Peyer's patch (tissue), 4 donors: ENCODE measurements around the gene MXD1. TPM values are rescaled to one million over a fixed set of nuclear protein-coding genes. Genes with fewer than 3 reads are reported as not detected.
"Not testable (repeated sequence)": the region's sequence is repeated elsewhere in the genome, so short reads cannot be mapped to it uniquely, and the experiment has no call there.

Source experiments
- DNase-seq, 3 donors: peaks; one replicate each; pipeline ENCODE4 v3.0.0-alpha.2; 2017 to 2019
- H3K27ac ChIP-seq, 4 donors: fragments of 200-600 bp; sonication (generic); one replicate each; pipeline ENCODE4 v1.5.1; 2016 to 2019
- H3K27me3 ChIP-seq, 2 donors: fragments of 200-600 bp; sonication (generic); one replicate each; pipeline ENCODE4 v1.5.1; 2019
- H3K36me3 ChIP-seq, 3 donors: fragments of 200-600 bp; sonication (generic); one replicate each; pipeline ENCODE4 v1.5.1; 2016 to 2019
- H3K4me1 ChIP-seq, 4 donors: fragments of 200-600 bp; sonication (generic); one replicate each; pipeline ENCODE4 v1.5.1; 2016 to 2019
- H3K4me3 ChIP-seq, 4 donors: fragments of 200-600 bp; sonication (generic); 1 replicate in 3 of 4; 2 replicates in 1 of 4; pipeline ENCODE4 v1.5.1; 2016 to 2019; ENCODE audit warnings: mild to moderate bottlenecking in 1 of 4
- H3K9me3 ChIP-seq, 4 donors: fragments of 200-600 bp; sonication (generic); one replicate each; pipeline ENCODE4 v1.5.1; 2016 to 2019; ENCODE audit warnings: mild to moderate bottlenecking in 1 of 4
- POLR2A ChIP-seq, 2 donors: fragments of 450-650 bp; IDR thresholded peaks; one replicate each; pipeline ENCODE4 v1.5.1; 2017; ENCODE audit warnings: antibody characterized with exemption in 2 of 2, mild to moderate bottlenecking in 2 of 2, moderate library complexity in 2 of 2
- total RNA-seq, 4 donors: library from RNA; depleted of rRNA; stranded (reverse); fragments of >200 nt; gene quantifications; one replicate each; pipeline ENCODE4 v1.1.0, GENCODE V29; 2016
- TF ChIP-seq, protein P1 (sequence below), 6 experiments: fragments of 450-650 bp in 4 of 6; fragments of 200-600 bp in 2 of 6; sonication (generic) in 1 of 6; IDR thresholded peaks; one replicate each; pipeline ENCODE4 v1.5.1; 2017 to 2019; ENCODE audit warnings: antibody characterized with exemption in 6 of 6, mild to moderate bottlenecking in 3 of 6, moderate library complexity in 1 of 6

The MXD1 gene
- total RNA-seq, 4 donors from 2014 or later: 18.2 to 83.7 (median 74.4) TPM

DNA sequence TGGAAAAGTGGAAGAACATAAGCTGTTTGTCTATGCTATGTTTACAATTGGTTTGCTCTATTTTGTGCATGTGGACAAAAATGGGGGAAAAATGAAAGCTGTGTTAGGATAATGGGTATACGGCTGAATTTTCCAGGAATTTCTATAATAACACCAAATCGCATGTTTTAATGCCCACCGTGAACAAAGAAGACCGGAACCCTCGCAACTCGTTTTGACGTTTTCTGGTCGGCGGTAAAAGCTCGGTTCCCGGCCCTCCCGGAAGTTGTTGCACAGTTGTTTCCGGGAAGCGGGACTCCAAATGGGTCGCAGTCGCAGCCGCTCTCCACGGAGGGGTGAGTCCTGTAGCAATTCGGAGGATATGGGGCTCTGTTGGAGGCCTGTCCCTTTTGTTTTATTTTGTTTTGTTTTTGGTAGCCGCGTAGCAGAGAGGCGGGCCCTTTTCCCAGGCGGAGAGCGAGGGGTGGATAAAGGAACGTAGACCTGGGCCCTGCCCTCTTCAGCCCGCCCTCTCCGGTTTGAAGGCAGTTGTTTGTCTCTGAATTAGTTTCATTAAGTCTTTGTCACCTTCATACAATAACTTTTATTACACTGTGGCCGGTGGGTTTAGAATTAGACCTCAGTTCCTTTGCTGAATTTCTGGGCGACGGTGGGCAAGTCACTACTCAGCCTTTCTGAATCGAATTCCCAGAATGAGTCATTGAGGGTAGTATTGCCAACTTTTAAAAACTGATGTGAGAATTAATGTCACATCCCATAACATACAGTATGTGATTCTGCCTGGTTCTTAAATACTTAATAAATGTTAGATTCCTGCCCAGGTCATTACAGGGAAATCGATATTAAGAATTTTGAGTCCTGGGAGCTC lies 21.0 kb upstream of the MXD1 start, which contains the start of gene SNRNP27:
Gene SNRNP27, plus strand, starts transcription at position 273 of the 868 bp plus-strand sequence. Its CDS starts 29 bp downstream, at position 302.
- H3K9me3 ChIP-seq: no peaks in the 10 kb centered on the region
- peak within 1 kb of the TSS; percentile 65 to 91 (median 75) for H3K4me3 ChIP-seq
- DNase-seq: peak; percentile 75 to 87 (median 81)
- TF ChIP-seq, protein P1, sequence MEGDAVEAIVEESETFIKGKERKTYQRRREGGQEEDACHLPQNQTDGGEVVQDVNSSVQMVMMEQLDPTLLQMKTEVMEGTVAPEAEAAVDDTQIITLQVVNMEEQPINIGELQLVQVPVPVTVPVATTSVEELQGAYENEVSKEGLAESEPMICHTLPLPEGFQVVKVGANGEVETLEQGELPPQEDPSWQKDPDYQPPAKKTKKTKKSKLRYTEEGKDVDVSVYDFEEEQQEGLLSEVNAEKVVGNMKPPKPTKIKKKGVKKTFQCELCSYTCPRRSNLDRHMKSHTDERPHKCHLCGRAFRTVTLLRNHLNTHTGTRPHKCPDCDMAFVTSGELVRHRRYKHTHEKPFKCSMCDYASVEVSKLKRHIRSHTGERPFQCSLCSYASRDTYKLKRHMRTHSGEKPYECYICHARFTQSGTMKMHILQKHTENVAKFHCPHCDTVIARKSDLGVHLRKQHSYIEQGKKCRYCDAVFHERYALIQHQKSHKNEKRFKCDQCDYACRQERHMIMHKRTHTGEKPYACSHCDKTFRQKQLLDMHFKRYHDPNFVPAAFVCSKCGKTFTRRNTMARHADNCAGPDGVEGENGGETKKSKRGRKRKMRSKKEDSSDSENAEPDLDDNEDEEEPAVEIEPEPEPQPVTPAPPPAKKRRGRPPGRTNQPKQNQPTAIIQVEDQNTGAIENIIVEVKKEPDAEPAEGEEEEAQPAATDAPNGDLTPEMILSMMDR (IDR thresholded peaks at IDR 0.05): no peak
- TF ChIP-seq POLR2A (IDR thresholded peaks at IDR 0.05): peak; percentile 31
- H3K4me1 ChIP-seq: peaks cover 0 to 13% (median 7%) of the 10 kb centered on the region in 4 donors
- H3K27me3 ChIP-seq: no peaks in the 10 kb centered on the region
- H3K27ac ChIP-seq: peak within 1 kb of the TSS; percentile 67 to 81 (median 76)
- H3K36me3 ChIP-seq: peaks cover 0 to 34% (median 0%) of the 10 kb centered on the region in 3 donors

DNA sequence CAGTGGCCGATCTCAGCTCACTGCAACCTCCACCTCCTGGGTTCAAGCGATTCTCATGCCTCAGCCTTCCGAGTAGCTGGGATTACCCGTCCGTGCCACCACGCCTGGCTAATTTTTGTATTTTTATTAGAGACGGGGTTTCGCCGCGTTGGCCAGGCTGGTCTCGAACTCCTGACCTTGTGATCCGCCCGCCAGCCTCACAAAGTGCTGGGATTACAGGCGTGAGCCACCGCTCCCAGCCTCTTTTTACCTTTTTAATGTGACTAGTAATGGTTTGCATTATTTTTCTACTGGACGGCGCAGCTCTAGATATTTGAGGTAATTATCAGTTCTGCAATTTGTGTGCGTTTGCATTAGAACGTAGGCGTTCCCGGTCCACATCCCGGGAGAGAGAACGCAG lies 20.2 kb upstream of the MXD1 start:
- Histone ChIP-seq H3K27ac (peak overlapping the region in 3 of 4 donors; percentile 38 to 81 (median 78)), H3K4me3 (peak overlapping the region; percentile 65 to 91 (median 75)), H3K4me1 (peaks cover 0 to 13% (median 7%) of the 10 kb centered on the region in 4 donors), H3K36me3 (peaks cover 0 to 42% (median 0%) of the 10 kb centered on the region in 3 donors)
- not testable (repeated sequence) for H3K27me3 ChIP-seq, H3K9me3 ChIP-seq, DNase-seq

- no peak for TF ChIP-seq POLR2A (IDR thresholded peaks at IDR 0.05)
- TF ChIP-seq, protein P1 (IDR thresholded peaks at IDR 0.05): no peak
These were observed 12.5 kb upstream of the MXD1 start for GRCh38 chr2:69902213-69902922.

GRCh38 chr2:69907216-69907615 lies 7.7 kb upstream of the MXD1 start:
- TF ChIP-seq POLR2A (IDR thresholded peaks at IDR 0.05): no peak
- TF ChIP-seq, protein P1 (IDR thresholded peaks at IDR 0.05): no peak
- no peak for DNase-seq
- Histone ChIP-seq H3K27me3 (no peaks in the 10 kb centered on the region), H3K27ac (no peak overlapping the region), H3K4me1 (no peaks in the 10 kb centered on the region), H3K36me3 (peaks cover 0 to 67% (median 0%) of the 10 kb centered on the region in 3 donors), H3K4me3 (no peak overlapping the region), H3K9me3 (no peaks in the 10 kb centered on the region)

More at GRCh38 chr2:69902213-69902922, 12.5 kb upstream of the MXD1 start:
- Histone ChIP-seq H3K4me3 (peak overlapping the region in 2 of 4 donors; percentile 9 to 28), H3K27ac (peak overlapping the region; percentile 1 to 77 (median 3)), H3K27me3 (no peaks in the 10 kb centered on the region), H3K9me3 (no peaks in the 10 kb centered on the region), H3K36me3 (peaks cover 0 to 75% (median 0%) of the 10 kb centered on the region in 3 donors), H3K4me1 (peaks cover 0 to 5% (median 0%) of the 10 kb centered on the region in 4 donors)
- DNase-seq: peak in 2 of 3 donors; percentile 65 to 72

DNA sequence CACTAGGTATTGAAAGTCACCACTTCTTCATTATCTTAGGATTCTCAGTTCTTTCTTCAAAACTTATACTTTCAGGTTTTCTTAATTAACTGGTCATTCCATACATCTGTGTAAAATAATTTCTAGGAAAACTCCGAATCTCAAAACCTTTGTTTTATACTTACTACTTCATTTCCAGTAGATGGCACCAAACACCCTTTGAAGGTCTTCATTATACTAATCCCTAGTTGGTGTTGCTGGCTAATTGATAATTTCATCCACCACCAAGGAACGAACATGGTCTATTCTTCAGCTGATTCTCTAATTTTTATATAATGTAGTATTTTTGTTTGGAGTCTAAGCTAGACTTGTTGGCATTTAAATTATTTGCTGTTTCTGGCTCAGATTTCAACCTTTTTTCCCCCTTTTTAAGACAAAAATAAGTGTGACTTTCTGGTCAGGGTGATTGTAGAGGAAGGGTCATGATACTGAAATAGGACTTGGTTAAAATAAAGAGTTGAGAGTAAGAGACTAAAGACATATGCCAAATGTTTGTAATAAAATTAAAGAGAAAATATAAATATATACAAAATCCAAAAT lies 2.8 kb upstream of the MXD1 start:
- TF ChIP-seq, protein P1 (IDR thresholded peaks at IDR 0.05): peak; percentile 16 to 89 (median 78)
- no peak for TF ChIP-seq POLR2A (IDR thresholded peaks at IDR 0.05)
- no peaks in the 10 kb centered on the region for H3K27me3 ChIP-seq
- no peak for DNase-seq
- peaks cover 0 to 40% (median 0%) of the 10 kb centered on the region in 3 donors for H3K36me3 ChIP-seq
- no peak overlapping the region for H3K4me3 ChIP-seq
- H3K27ac ChIP-seq: no peak overlapping the region
- H3K9me3 ChIP-seq: no peaks in the 10 kb centered on the region
- peaks cover 0 to 12% (median 8%) of the 10 kb centered on the region in 4 donors for H3K4me1 ChIP-seq
